ENCODE measurements around the gene SYNM.

SYNM gene

GRCh38 chr15:99141943-99142342, 37.1 kb downstream of the SYNM start:
- H3F3A ChIP-seq (ENCODE audit: insufficient read depth, low read length) = 0 out of 2 replicates have a peak, but pooled peaks cover 3% of the 10 kb centered on the region
- H3K4me1 ChIP-seq (ENCODE audit: low read length) = peaks cover 22% of the 10 kb centered on the region
- no peaks in the 10 kb centered on the region for H3K9me2 ChIP-seq (replicated peaks; ENCODE audit: insufficient read depth, low read length)
- H2AFZ ChIP-seq (ENCODE audit: low read length) = no peak overlapping the region
- H3K79me2 ChIP-seq (ENCODE audit: low read length) = no peaks in the 10 kb centered on the region
- TF ChIP-seq EZH2phosphoT487 (IDR thresholded peaks at IDR 0.05; ENCODE audit: low read length) (no peak), CTCF (IDR thresholded peaks at IDR 0.05; ENCODE audit: low read length) (no peak), EZH2 (optimal IDR thresholded peaks at IDR 0.05; ENCODE audit: low read depth, low read length) (no peak)
- no peak overlapping the region for H3K9ac ChIP-seq (ENCODE audit: low read length)
- H3K27me3 ChIP-seq (replicated peaks; ENCODE audit: insufficient read depth, low read length) = no peaks in the 10 kb centered on the region
- H3K27ac ChIP-seq (ENCODE audit: low read length) = no peak overlapping the region
- H3K36me3 ChIP-seq (replicated peaks; ENCODE audit: insufficient read depth, low read length) = no peaks in the 10 kb centered on the region
- no peak overlapping the region for H3K4me2 ChIP-seq (ENCODE audit: low read depth, low read length)
- DNase-seq = no peak
- H4K20me1 ChIP-seq (ENCODE audit: insufficient read depth, low read length) = no peaks in the 10 kb centered on the region
- H3K4me3 ChIP-seq (ENCODE audit: low read length) = no peak overlapping the region
- H3K9me3 ChIP-seq (replicated peaks; ENCODE audit: insufficient read depth, low read length) = no peaks in the 10 kb centered on the region

GRCh38 chr15:99142562-99142961, 37.7 kb downstream of the SYNM start:
- Histone ChIP-seq H3K79me2 (ENCODE audit: low read length) (no peaks in the 10 kb centered on the region), H3K9ac (ENCODE audit: low read length) (no peak overlapping the region), H3K27ac (ENCODE audit: low read length) (no peak overlapping the region), H3K36me3 (replicated peaks; ENCODE audit: insufficient read depth, low read length) (no peaks in the 10 kb centered on the region), H3K4me1 (ENCODE audit: low read length) (peaks cover 20% of the 10 kb centered on the region), H3K27me3 (replicated peaks; ENCODE audit: insufficient read depth, low read length) (no peaks in the 10 kb centered on the region), H3K4me2 (ENCODE audit: low read depth, low read length) (no peak overlapping the region; the same call in 1 of the 2 replicates), H4K20me1 (ENCODE audit: insufficient read depth, low read length) (no peaks in the 10 kb centered on the region), H3F3A (ENCODE audit: insufficient read depth, low read length) (0 out of 2 replicates have a peak, but pooled peaks cover under 1% of the 10 kb centered on the region), H3K9me3 (replicated peaks; ENCODE audit: insufficient read depth, low read length) (no peaks in the 10 kb centered on the region), H3K9me2 (replicated peaks; ENCODE audit: insufficient read depth, low read length) (no peaks in the 10 kb centered on the region), H3K4me3 (ENCODE audit: low read length) (no peak overlapping the region), H2AFZ (ENCODE audit: low read length) (0 out of 2 replicates have a peak overlapping the region, but pooled peaks have one; percentile 30)
- DNase-seq = no peak
- TF ChIP-seq EZH2phosphoT487 (IDR thresholded peaks at IDR 0.05; ENCODE audit: low read length) (no peak), CTCF (IDR thresholded peaks at IDR 0.05; ENCODE audit: low read length) (no peak), EZH2 (optimal IDR thresholded peaks at IDR 0.05; ENCODE audit: low read depth, low read length) (no peak)

- Histone ChIP-seq H3K9me3 (replicated peaks; ENCODE audit: insufficient read depth, low read length) (no peaks in the 10 kb centered on the region), H3K4me2 (ENCODE audit: low read depth, low read length) (no peak overlapping the region), H3K79me2 (ENCODE audit: low read length) (no peaks in the 10 kb centered on the region), H3K9ac (ENCODE audit: low read length) (no peak overlapping the region), H4K20me1 (ENCODE audit: insufficient read depth, low read length) (no peaks in the 10 kb centered on the region), H3K9me2 (replicated peaks; ENCODE audit: insufficient read depth, low read length) (no peaks in the 10 kb centered on the region), H3K4me3 (ENCODE audit: low read length) (no peak overlapping the region), H3K36me3 (replicated peaks; ENCODE audit: insufficient read depth, low read length) (no peaks in the 10 kb centered on the region), H3K27ac (ENCODE audit: low read length) (no peak overlapping the region), H3K27me3 (replicated peaks; ENCODE audit: insufficient read depth, low read length) (no peaks in the 10 kb centered on the region), H3K4me1 (ENCODE audit: low read length) (peaks cover 17% of the 10 kb centered on the region), H2AFZ (ENCODE audit: low read length) (no peak overlapping the region), H3F3A (ENCODE audit: insufficient read depth, low read length) (peaks cover 1% of the 10 kb centered on the region)
- TF ChIP-seq EZH2phosphoT487 (IDR thresholded peaks at IDR 0.05; ENCODE audit: low read length) (no peak), EZH2 (optimal IDR thresholded peaks at IDR 0.05; ENCODE audit: low read depth, low read length) (no peak), CTCF (IDR thresholded peaks at IDR 0.05; ENCODE audit: low read length) (no peak)
- no peak for DNase-seq
These were observed 38.4 kb downstream of the SYNM start for GRCh38 chr15:99143242-99143641.
